SKM-1 (cell line): ENCODE measurements around the gene IDH1.
"Not testable (repeated sequence)": the region's sequence is repeated elsewhere in the genome, so short reads cannot be mapped to it uniquely, and the experiment has no call there.

ENCODE experiments used
- DNase-seq: peaks from one replicate; lab custom pipeline; 2025; ENCODE audit not compliant: unreplicated experiment; lab: John Stamatoyannopoulos, UW

The IDH1 gene

GRCh38 chr2:208256849-208257813 lies 2.3 kb upstream of the IDH1 start:
- DNase-seq: not testable (repeated sequence)

- DNase-seq: no peak
These were observed 1.4 kb upstream of the IDH1 start for GRCh38 chr2:208256192-208256782.

GRCh38 chr2:208255557-208256106 lies 761 bp upstream of the IDH1 start:
- no peak for DNase-seq

- DNase-seq: peak; percentile 81
These were observed 577 bp downstream of the IDH1 start for GRCh38 chr2:208254118-208254870.

- no peak for DNase-seq
These were observed 1.2 kb downstream of the IDH1 start for GRCh38 chr2:208253600-208254117.

GRCh38 chr2:208252716-208253492 lies 2.0 kb downstream of the IDH1 start:
- DNase-seq: no peak

- DNase-seq: no peak
These were observed 3.8 kb downstream of the IDH1 start for GRCh38 chr2:208251098-208251497.

- DNase-seq: no peak
These were observed 4.5 kb downstream of the IDH1 start for GRCh38 chr2:208250388-208250787.

- DNase-seq: no peak
These were observed 5.6 kb downstream of the IDH1 start for GRCh38 chr2:208249296-208249695.

GRCh38 chr2:208248601-208249000 lies 6.3 kb downstream of the IDH1 start:
- no peak for DNase-seq

- DNase-seq: no peak
These were observed 9.1 kb downstream of the IDH1 start for GRCh38 chr2:208245746-208246145.

GRCh38 chr2:208244422-208244821 lies 10.4 kb downstream of the IDH1 start:
- DNase-seq: no peak

GRCh38 chr2:208240619-208241209 lies 14.2 kb downstream of the IDH1 start:
- DNase-seq: no peak

- no peak for DNase-seq
These were observed 14.9 kb downstream of the IDH1 start for GRCh38 chr2:208239770-208240493.

- DNase-seq: no peak
These were observed 19.0 kb downstream of the IDH1 start for GRCh38 chr2:208235860-208236259.

GRCh38 chr2:208234786-208235185 lies 20.1 kb downstream of the IDH1 start:
- DNase-seq: no peak

GRCh38 chr2:208228476-208228875 lies 26.4 kb downstream of the IDH1 start:
- DNase-seq: no peak

GRCh38 chr2:208227581-208228232 lies 27.2 kb downstream of the IDH1 start:
- no peak for DNase-seq

GRCh38 chr2:208224802-208225201 lies 30.1 kb downstream of the IDH1 start:
- DNase-seq: no peak
